ENCODE measurements around the gene BCL2L15. TPM values are rescaled to one million over a fixed set of nuclear protein-coding genes. Genes with fewer than 3 reads are reported as not detected.

BCL2L15 gene
- total RNA-seq, 4 donors from 2014 or later, result 1.4 to 3.1 TPM; not detected in 2

DNA sequence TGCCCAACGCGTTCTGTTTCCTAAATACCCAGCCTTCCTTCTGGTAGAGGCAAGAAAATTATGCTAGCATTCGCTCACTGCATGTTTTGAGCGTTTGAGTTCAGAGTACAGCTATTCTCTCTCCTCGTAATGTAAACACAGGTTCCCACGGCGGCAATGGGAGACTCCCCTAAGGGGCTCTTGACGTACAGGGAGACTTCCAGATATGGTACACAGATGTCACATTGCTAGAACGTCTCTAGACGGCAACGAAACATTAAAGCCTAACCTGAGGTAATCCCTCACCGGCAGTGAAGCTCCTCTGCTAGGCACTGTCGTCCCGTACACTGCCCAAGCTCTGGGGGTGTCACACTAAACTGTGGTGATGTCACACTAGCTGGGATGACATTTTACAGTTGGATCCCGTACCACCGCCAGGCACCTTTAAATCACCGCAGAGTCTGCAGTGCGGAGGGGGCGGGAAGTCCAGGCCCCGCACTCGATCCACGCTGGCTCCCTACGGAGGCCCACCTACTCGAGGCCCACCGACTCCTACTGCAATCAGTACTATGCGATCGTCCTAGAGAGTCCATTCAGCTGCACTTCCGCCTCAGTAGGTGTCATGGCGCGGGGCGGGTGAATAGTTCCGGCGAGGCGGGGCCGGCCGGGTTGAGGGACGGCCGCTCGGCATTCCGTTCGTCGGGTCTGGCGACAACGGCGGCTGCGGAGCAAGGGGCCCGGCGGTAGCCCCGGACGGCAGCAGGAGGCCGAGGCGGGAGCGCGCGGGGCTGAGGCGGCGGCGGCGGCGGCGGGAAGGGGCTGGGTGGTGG is 41.8 kb upstream of the BCL2L15 start, which contains the start of gene HIPK1:
TSS of gene HIPK1 (plus strand) at position 384 of the 809 bp plus-strand sequence.
- intact Hi-C loops (cut with DNase I; ENCODE audit: low total_unique reads), result no loop called here
- peak; percentile 90 to 94 for DNase-seq
- H3K27ac ChIP-seq, result peak within 1 kb of the TSS; percentile 88 to 90
- no peaks in the 10 kb centered on the region for H3K9me3 ChIP-seq
- H3K27me3 ChIP-seq, result no peaks in the 10 kb centered on the region
- TF ChIP-seq, protein P1, sequence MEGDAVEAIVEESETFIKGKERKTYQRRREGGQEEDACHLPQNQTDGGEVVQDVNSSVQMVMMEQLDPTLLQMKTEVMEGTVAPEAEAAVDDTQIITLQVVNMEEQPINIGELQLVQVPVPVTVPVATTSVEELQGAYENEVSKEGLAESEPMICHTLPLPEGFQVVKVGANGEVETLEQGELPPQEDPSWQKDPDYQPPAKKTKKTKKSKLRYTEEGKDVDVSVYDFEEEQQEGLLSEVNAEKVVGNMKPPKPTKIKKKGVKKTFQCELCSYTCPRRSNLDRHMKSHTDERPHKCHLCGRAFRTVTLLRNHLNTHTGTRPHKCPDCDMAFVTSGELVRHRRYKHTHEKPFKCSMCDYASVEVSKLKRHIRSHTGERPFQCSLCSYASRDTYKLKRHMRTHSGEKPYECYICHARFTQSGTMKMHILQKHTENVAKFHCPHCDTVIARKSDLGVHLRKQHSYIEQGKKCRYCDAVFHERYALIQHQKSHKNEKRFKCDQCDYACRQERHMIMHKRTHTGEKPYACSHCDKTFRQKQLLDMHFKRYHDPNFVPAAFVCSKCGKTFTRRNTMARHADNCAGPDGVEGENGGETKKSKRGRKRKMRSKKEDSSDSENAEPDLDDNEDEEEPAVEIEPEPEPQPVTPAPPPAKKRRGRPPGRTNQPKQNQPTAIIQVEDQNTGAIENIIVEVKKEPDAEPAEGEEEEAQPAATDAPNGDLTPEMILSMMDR (IDR thresholded peaks at IDR 0.05), result peak in 2 of 4 experiments; percentile 30 to 39
- peak; percentile 56 to 68 for TF ChIP-seq POLR2A (IDR thresholded peaks at IDR 0.05)
- peak within 1 kb of the TSS; percentile 61 to 93 for H3K4me3 ChIP-seq
- no peaks in the 10 kb centered on the region for H3K36me3 ChIP-seq
- peaks cover 0 to 5% of the 10 kb centered on the region in 2 donors for H3K4me1 ChIP-seq

DNA sequence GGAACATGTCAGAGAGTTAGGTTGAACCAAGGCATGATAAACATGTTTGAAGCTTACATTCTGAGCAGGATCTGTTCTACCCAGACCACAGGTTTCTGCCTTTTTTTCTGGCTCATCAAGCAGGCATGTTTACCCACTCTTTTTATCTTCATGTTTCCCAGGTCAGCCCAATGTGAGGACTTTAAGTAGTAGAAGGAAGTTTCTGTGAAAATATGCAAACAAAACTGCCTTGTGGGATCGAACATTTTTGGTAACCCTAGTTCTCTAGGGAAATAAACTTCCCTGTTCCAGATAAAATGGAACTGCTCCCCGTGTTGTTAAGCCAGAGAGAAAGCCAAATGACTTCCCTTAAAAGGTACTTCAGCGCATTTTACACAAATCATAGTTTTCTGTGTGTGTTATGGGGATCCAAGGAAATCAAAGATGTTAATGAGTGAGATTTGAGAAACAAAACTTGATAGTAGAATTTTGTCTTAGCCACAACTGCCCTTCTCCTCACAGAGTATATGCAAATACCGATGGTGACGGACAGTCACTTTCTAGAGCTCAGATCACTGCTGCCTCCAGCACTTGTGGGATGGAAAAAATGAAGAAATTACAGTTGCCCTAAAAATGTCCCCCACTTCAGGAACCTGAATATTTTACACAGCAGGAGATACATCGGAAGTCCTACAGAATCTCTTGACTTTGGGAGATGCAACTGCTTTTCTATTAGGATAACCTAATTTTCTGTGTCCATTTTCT is 41.0 kb upstream of the BCL2L15 start:
- H3K27me3 ChIP-seq, result no peaks in the 10 kb centered on the region
- H3K9me3 ChIP-seq, result no peaks in the 10 kb centered on the region
- H3K27ac ChIP-seq, result peak overlapping the region; percentile 88 to 90
- TF ChIP-seq, protein P1 (IDR thresholded peaks at IDR 0.05), result no peak
- intact Hi-C loops (cut with DNase I; ENCODE audit: low total_unique reads), result no loop called here
- no peaks in the 10 kb centered on the region for H3K36me3 ChIP-seq
- peak overlapping the region; percentile 61 to 93 for H3K4me3 ChIP-seq
- H3K4me1 ChIP-seq, result peaks cover 0 to 5% of the 10 kb centered on the region in 2 donors
- no peak for DNase-seq

DNA sequence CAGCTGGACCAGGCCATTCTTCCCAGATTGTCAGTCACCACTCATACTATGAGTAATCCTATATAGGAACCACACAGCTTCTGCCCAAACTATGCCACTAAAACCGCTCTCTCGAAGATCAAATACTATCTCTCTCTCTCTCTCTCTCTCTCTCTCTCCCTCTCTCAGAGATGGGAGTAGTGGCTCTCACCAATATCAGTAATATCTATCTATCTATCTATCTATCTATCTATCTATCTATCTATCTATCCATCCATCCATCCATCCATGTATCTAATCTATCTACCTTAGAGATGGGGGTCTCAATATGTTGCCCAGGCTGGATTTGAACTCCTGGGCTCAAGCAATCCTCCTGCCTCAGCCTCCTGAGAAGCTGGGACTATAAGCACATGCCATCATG is 37.1 kb upstream of the BCL2L15 start:
- intact Hi-C loops (cut with DNase I; ENCODE audit: low total_unique reads), result no loop called here
- no peak for TF ChIP-seq POLR2A (IDR thresholded peaks at IDR 0.05)
- TF ChIP-seq, protein P1 (IDR thresholded peaks at IDR 0.05), result no peak

DNA sequence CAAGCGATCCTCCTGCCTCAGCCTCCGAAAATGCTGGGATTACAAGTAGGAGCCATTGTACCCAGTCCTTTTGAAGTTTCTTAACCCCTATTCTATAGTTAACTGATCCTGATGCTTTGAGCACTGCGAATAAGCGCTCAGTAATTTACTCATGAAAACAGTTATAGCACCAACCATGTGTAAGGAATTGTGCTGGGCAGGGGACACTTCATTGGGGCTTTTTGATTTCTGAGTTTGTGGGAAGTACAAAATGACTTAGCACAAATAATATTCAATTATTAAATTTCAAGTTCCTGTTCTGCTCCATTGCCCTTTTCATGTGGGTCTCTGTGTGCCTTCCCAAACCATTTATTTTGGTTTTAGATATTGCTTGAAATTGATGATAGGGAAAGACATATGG is 35.6 kb upstream of the BCL2L15 start:
- no peak overlapping the region for H3K27ac ChIP-seq

More for the DNA sequence above, 37.1 kb upstream of the BCL2L15 start:
- Histone ChIP-seq H3K27me3 (no peaks in the 10 kb centered on the region), H3K36me3 (no peaks in the 10 kb centered on the region), H3K9me3 (no peaks in the 10 kb centered on the region), H3K4me1 (no peaks in the 10 kb centered on the region), H3K4me3 (no peak overlapping the region), H3K27ac (no peak overlapping the region)
- DNase-seq, result no peak

More for the DNA sequence above, 35.6 kb upstream of the BCL2L15 start:
- intact Hi-C loops (cut with DNase I; ENCODE audit: low total_unique reads), result no loop called here
- Histone ChIP-seq H3K27me3 (no peaks in the 10 kb centered on the region), H3K4me3 (no peak overlapping the region), H3K4me1 (no peaks in the 10 kb centered on the region), H3K9me3 (no peaks in the 10 kb centered on the region), H3K36me3 (no peaks in the 10 kb centered on the region)
- no peak for DNase-seq
- TF ChIP-seq, protein P1 (IDR thresholded peaks at IDR 0.05), result no peak
- no peak for TF ChIP-seq POLR2A (IDR thresholded peaks at IDR 0.05)

Measured in uterus (tissue), 4 donors.